CD4-positive, alpha-beta T cell (primary cell): ENCODE measurements around the gene KRT79. TPM values are rescaled to one million over a fixed set of nuclear protein-coding genes. Genes with fewer than 3 reads are reported as not detected.

Experiments used
- ATAC-seq: fragments of 200-7000 bp; cut with Tn5 transposase; one replicate; pipeline ENCODE4 v1.10.0; 2022; ENCODE audit warnings: mild to moderate bottlenecking; ENCODE audit not compliant: poor library complexity
- CTCF ChIA-PET: fragments of 350-600 bp; sonication (Branson Sonifier 250); formaldehyde crosslinking; loops from one replicate; lab custom pipeline; 2021; ENCODE audit warnings: antibody characterized with exemption, inconsistent platforms; lab: Charles Lee
- POLR2A ChIA-PET: fragments of 350-600 bp; sonication (Branson Sonifier 250); formaldehyde crosslinking; loops from one replicate; lab custom pipeline; 2021; ENCODE audit warnings: antibody characterized with exemption, inconsistent platforms; lab: Charles Lee
- DNase-seq, 14 experiments: peaks; one replicate each; pipeline ENCODE4 v3.0.0-alpha.2; 2013 to 2020; ENCODE audit warnings: mixed read lengths in 2 of 14
- H3K27ac ChIP-seq, 2 donors: one replicate each; pipeline versions ENCODE4 v1.5.1 to v1.7.0; 2013; ENCODE audit warnings: low read length in 2 of 2, low read depth in 1 of 2, mild to moderate bottlenecking in 1 of 2
- H3K27me3 ChIP-seq, 2 experiments: 1 replicate in 1 of 2; 2 replicates in 1 of 2; pipeline versions ENCODE4 v1.6.1 to v1.7.0; 2013; ENCODE audit warnings: low read length in 2 of 2, control low read depth in 1 of 2, mild to moderate bottlenecking in 1 of 2, moderate library complexity in 1 of 2; ENCODE audit not compliant: insufficient read depth in 2 of 2, control insufficient read depth in 1 of 2
- H3K36me3 ChIP-seq: one replicate; pipeline ENCODE4 v1.6.1; 2013; ENCODE audit warnings: low read length, control low read depth; ENCODE audit not compliant: insufficient read depth
- H3K4me1 ChIP-seq: one replicate; pipeline ENCODE4 v1.6.1; 2013; ENCODE audit warnings: low read length, control low read depth; ENCODE audit not compliant: insufficient read depth
- H3K4me3 ChIP-seq: one replicate; pipeline ENCODE4 v1.5.1; 2013; ENCODE audit warnings: mild to moderate bottlenecking, low read length, moderate library complexity
- H3K9me3 ChIP-seq, 2 experiments: 1 replicate in 1 of 2; 2 replicates in 1 of 2; pipeline versions ENCODE4 v1.6.1 to v1.7.0; 2013; ENCODE audit warnings: low read length in 2 of 2, mild to moderate bottlenecking in 2 of 2, control low read depth in 1 of 2, moderate library complexity in 1 of 2; ENCODE audit not compliant: control insufficient read depth in 1 of 2, insufficient read depth in 1 of 2
- H3K27ac Mint-ChIP-seq: one replicate; pipeline ENCODE4 v1.8.0; 2020; ENCODE audit warnings: mixed read lengths
- H3K27me3 Mint-ChIP-seq: one replicate; pipeline ENCODE4 v1.8.0; 2021; ENCODE audit warnings: mixed read lengths
- H3K36me3 Mint-ChIP-seq: one replicate; pipeline ENCODE4 v1.8.0; 2021; ENCODE audit warnings: low read depth, mixed read lengths
- H3K4me1 Mint-ChIP-seq: one replicate; pipeline ENCODE4 v1.8.0; 2021; ENCODE audit warnings: low read depth, mixed read lengths
- H3K4me3 Mint-ChIP-seq: one replicate; pipeline ENCODE4 v1.8.0; 2020; ENCODE audit warnings: mild to moderate bottlenecking, mixed read lengths
- H3K9me3 Mint-ChIP-seq: one replicate; pipeline ENCODE4 v1.8.0; 2020; ENCODE audit warnings: mixed read lengths
- CTCF ChIP-seq: fragments of 200-600 bp; IDR thresholded peaks from one replicate; pipeline ENCODE4 v1.8.0; 2022; ENCODE audit warnings: antibody characterized with exemption, mild to moderate bottlenecking
- intact Hi-C, 2 experiments: fragments of 100-400 bp; cut with DNase I in 1 of 2; cut with micrococcal nuclease in 1 of 2; formaldehyde crosslinking; loops; one replicate each; pipeline versions ENCODE4 v1.15.1 to v1.9.0; 2023 to 2025; cut with DNase I, micrococcal nuclease
- total RNA-seq, 174 experiments: library from RNA in 2 of 174; stranded (reverse) in 2 of 174; gene quantifications; one replicate each; pipeline ENCODE4 v1.2.3 and lab custom pipeline; 2021 to 2026

KRT79 gene
- total RNA-seq, 2 experiments from 2014 or later: not detected

- Histone ChIP-seq H3K36me3 (no peaks in the 10 kb centered on the region), H3K27me3 (no peaks in the 10 kb centered on the region), H3K4me3 (no peak overlapping the region), H3K27ac (no peak overlapping the region), H3K9me3 (no peaks in the 10 kb centered on the region), H3K4me1 (no peaks in the 10 kb centered on the region)
- no peaks in the 10 kb centered on the region for H3K36me3 Mint-ChIP-seq
- H3K27ac Mint-ChIP-seq: no peak overlapping the region
- no peaks in the 10 kb centered on the region for H3K4me1 Mint-ChIP-seq
- CTCF ChIA-PET: no interaction called here
- no peak for TF ChIP-seq CTCF
- no peak overlapping the region for H3K4me3 Mint-ChIP-seq
- intact Hi-C loops: no loop called here
- DNase-seq: no peak
- no peaks in the 10 kb centered on the region for H3K27me3 Mint-ChIP-seq
- POLR2A ChIA-PET: no interaction called here
- ATAC-seq: no peak
- H3K9me3 Mint-ChIP-seq: no peaks in the 10 kb centered on the region
These were observed 29.1 kb downstream of the KRT79 start for GRCh38 chr12:52805000-52805399.

DNA sequence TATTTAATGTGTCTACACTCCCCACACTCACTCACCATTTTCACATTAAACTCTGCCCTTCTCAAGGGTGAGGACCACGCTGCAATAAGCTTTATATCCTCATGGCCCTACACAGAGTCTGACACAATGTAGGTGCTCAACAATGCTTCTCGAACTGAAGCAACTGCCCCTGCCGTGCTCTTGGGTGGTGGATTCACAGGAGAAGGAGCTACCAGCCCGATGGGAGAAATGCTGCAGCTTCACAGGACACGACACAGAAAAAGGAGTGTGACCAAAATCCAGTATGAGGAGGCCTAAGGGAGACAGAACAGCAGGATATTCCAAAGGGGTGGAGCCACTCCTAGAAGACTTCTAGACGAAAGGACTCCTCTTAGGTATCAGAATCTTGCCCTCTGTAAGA lies 31.7 kb downstream of the KRT79 start:
- intact Hi-C loops: no loop called here
- H3K27me3 ChIP-seq: peaks cover 0 to 2% of the 10 kb centered on the region in 2 experiments
- ChIA-PET CTCF (no interaction called here), POLR2A (no interaction called here)
- no peak overlapping the region for H3K27ac ChIP-seq
- H3K4me1 ChIP-seq: no peaks in the 10 kb centered on the region
- Mint-ChIP-seq H3K27me3 (no peaks in the 10 kb centered on the region), H3K36me3 (no peaks in the 10 kb centered on the region), H3K9me3 (no peaks in the 10 kb centered on the region), H3K4me1 (no peaks in the 10 kb centered on the region), H3K27ac (no peak overlapping the region), H3K4me3 (no peak overlapping the region)
- TF ChIP-seq CTCF: no peak
- H3K36me3 ChIP-seq: no peaks in the 10 kb centered on the region
- no peaks in the 10 kb centered on the region for H3K9me3 ChIP-seq
- no peak overlapping the region for H3K4me3 ChIP-seq
- ATAC-seq (no peak), DNase-seq (no peak)

GRCh38 chr12:52801773-52802172 lies 32.3 kb downstream of the KRT79 start:
- Histone ChIP-seq H3K36me3 (no peaks in the 10 kb centered on the region), H3K27me3 (peaks cover 0 to 2% of the 10 kb centered on the region in 2 experiments), H3K4me1 (no peaks in the 10 kb centered on the region), H3K9me3 (no peaks in the 10 kb centered on the region), H3K4me3 (no peak overlapping the region), H3K27ac (no peak overlapping the region)
- Mint-ChIP-seq H3K36me3 (no peaks in the 10 kb centered on the region), H3K27ac (no peak overlapping the region), H3K9me3 (no peaks in the 10 kb centered on the region), H3K27me3 (no peaks in the 10 kb centered on the region), H3K4me1 (no peaks in the 10 kb centered on the region), H3K4me3 (no peak overlapping the region)
- intact Hi-C loops: no loop called here
- POLR2A ChIA-PET: no interaction called here
- no peak for DNase-seq
- no peak for ATAC-seq
- TF ChIP-seq CTCF: no peak
- CTCF ChIA-PET: no interaction called here
